Psoas muscle (tissue), 8 donors: ENCODE measurements around the gene BNIP5. TPM values are rescaled to one million over a fixed set of nuclear protein-coding genes. Genes with fewer than 3 reads are reported as not detected.

ENCODE experiments used
- ATAC-seq, 4 donors: fragments of 200-7000 bp; cut with Tn5 transposase; one replicate each; pipeline ENCODE4 v1.9.1; 2020; ENCODE audit warnings: moderate library complexity in 3 of 4, mild to moderate bottlenecking in 2 of 4
- DNase-seq, 2 donors: peaks; one replicate each; pipeline ENCODE4 v3.0.0-alpha.2; 2020
- H3K27ac ChIP-seq: fragments of 200-600 bp; one replicate; pipeline ENCODE4 v1.8.0; 2022
- H3K27me3 ChIP-seq, 3 donors: fragments of 200-600 bp in 1 of 3; one replicate each; pipeline versions ENCODE4 v1.6.1 to v1.8.0; 2013 to 2022; ENCODE audit warnings: low read length in 2 of 3, mild to moderate bottlenecking in 2 of 3, moderate library complexity in 1 of 3; ENCODE audit not compliant: insufficient read depth in 3 of 3
- H3K36me3 ChIP-seq, 2 donors: fragments of 200-600 bp in 1 of 2; one replicate each; pipeline versions ENCODE4 v1.6.1 to v1.8.0; 2013 to 2022; ENCODE audit warnings: low read depth in 1 of 2, mild to moderate bottlenecking in 1 of 2, moderate library complexity in 1 of 2; ENCODE audit not compliant: insufficient read depth in 1 of 2
- H3K4me1 ChIP-seq: fragments of 200-600 bp; one replicate; pipeline ENCODE4 v1.8.0; 2022
- H3K4me3 ChIP-seq: fragments of 200-600 bp; one replicate; pipeline ENCODE4 v1.8.0; 2022; ENCODE audit warnings: mild to moderate bottlenecking
- H3K9me3 ChIP-seq: fragments of 200-600 bp; one replicate; pipeline ENCODE4 v1.8.0; 2022
- WGBS, 3 donors: extraction: QIAGEN DNeasy Blood & Tissue Kit; methylation state at CpG; one replicate each; pipeline versions ENCODE4 v1.1.6 to v1.1.7; 2013; 5-methylcytosine and 5-hydroxymethylcytosine counted together
- intact Hi-C, 2 donors: fragments of 100-400 bp; cut with DNase I; formaldehyde crosslinking; loops; one replicate each; pipeline versions ENCODE4 v1.11.0 to v1.14.2; 2022
- polyA plus RNA-seq, 3 donors: library from polyadenylated mRNA; stranded (reverse); fragments of 200-250 nt; gene quantifications; one replicate each; pipeline ENCODE4 v1.2.3, GENCODE V29; 2013
- total RNA-seq, 4 donors: library from RNA; stranded (reverse); fragmentation: NEBNext Ultra II Directional in 2 of 4; extraction: Animal tissue kit (Norgen Biotek cat#: 25700) in 2 of 4; gene quantifications; one replicate each; pipeline versions ENCODE4 v1.2.1 to v1.2.4, GENCODE V29; 2021 to 2023
- TF ChIP-seq, protein P1 (sequence below): fragments of 200-600 bp; IDR thresholded peaks from one replicate; pipeline ENCODE4 v1.8.0; 2022; ENCODE audit warnings: antibody characterized with exemption
- donor health status: healthy with polysubstance abuse.
- donor health status: DM: no; HTN: no; CAD: no; lungs with moderate emphysema.
- donor health status: Bipolar disorder and iron deficiency.
- donor health status: healthy.
- donor health status: DM: yes; HTN: yes; CAD: no.
- donor health status: DM: no; HTN: no; CAD: no.
- donor health status: DM: no; HTN: no; CAD: no.
- donor health status: DM: yes; HTN: yes; CAD: no.

Gene BNIP5
- total and polyA plus RNA-seq, 7 donors = 0.01 TPM; not detected in 6

- intact Hi-C loops = no loop called here
- TF ChIP-seq, protein P1, sequence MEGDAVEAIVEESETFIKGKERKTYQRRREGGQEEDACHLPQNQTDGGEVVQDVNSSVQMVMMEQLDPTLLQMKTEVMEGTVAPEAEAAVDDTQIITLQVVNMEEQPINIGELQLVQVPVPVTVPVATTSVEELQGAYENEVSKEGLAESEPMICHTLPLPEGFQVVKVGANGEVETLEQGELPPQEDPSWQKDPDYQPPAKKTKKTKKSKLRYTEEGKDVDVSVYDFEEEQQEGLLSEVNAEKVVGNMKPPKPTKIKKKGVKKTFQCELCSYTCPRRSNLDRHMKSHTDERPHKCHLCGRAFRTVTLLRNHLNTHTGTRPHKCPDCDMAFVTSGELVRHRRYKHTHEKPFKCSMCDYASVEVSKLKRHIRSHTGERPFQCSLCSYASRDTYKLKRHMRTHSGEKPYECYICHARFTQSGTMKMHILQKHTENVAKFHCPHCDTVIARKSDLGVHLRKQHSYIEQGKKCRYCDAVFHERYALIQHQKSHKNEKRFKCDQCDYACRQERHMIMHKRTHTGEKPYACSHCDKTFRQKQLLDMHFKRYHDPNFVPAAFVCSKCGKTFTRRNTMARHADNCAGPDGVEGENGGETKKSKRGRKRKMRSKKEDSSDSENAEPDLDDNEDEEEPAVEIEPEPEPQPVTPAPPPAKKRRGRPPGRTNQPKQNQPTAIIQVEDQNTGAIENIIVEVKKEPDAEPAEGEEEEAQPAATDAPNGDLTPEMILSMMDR = no peak
- ATAC-seq (no peak), DNase-seq (no peak)
- no peak overlapping the region for H3K4me3 ChIP-seq
- no peaks in the 10 kb centered on the region for H3K4me1 ChIP-seq
- WGBS, 3 donors = 93 to 97% (median 95%) methylated on average over 2 of the region's 2 CpGs
- H3K27me3 ChIP-seq = no peaks in the 10 kb centered on the region
- H3K27ac ChIP-seq = no peak overlapping the region
- H3K9me3 ChIP-seq = no peaks in the 10 kb centered on the region
- H3K36me3 ChIP-seq = no peaks in the 10 kb centered on the region
Measured at GRCh38 chr6:36317623-36318022, 19.1 kb downstream of the BNIP5 start.

GRCh38 chr6:36315921-36316320 lies 20.8 kb downstream of the BNIP5 start:
- TF ChIP-seq, protein P1 = no peak
- no peaks in the 10 kb centered on the region for H3K27me3 ChIP-seq
- DNase-seq = no peak

GRCh38 chr6:36314221-36315014 lies 22.3 kb downstream of the BNIP5 start:
- ATAC-seq (no peak), DNase-seq (no peak)
- WGBS, 3 donors = 79 to 86% (median 80%) methylated on average over 3 of the region's 3 CpGs
- Histone ChIP-seq H3K4me1 (no peaks in the 10 kb centered on the region), H3K27me3 (peaks cover 0 to 6% (median 0%) of the 10 kb centered on the region in 3 donors), H3K4me3 (no peak overlapping the region), H3K9me3 (no peaks in the 10 kb centered on the region), H3K27ac (no peak overlapping the region), H3K36me3 (no peaks in the 10 kb centered on the region)
- TF ChIP-seq, protein P1 = no peak
- intact Hi-C loops = no loop called here

More at GRCh38 chr6:36315921-36316320, 20.8 kb downstream of the BNIP5 start:
- intact Hi-C loops = no loop called here
- no peak for ATAC-seq
- no peaks in the 10 kb centered on the region for H3K4me1 ChIP-seq
- no peaks in the 10 kb centered on the region for H3K36me3 ChIP-seq
- WGBS, 3 donors = 77 to 87% (median 82%) methylated on average over 5 of the region's 5 CpGs
- no peak overlapping the region for H3K27ac ChIP-seq
- no peaks in the 10 kb centered on the region for H3K9me3 ChIP-seq
- H3K4me3 ChIP-seq = no peak overlapping the region

GRCh38 chr6:36313649-36313936 lies 23.1 kb downstream of the BNIP5 start:
- Histone ChIP-seq H3K27ac (no peak overlapping the region), H3K4me3 (no peak overlapping the region), H3K9me3 (no peaks in the 10 kb centered on the region), H3K4me1 (no peaks in the 10 kb centered on the region), H3K27me3 (peaks cover 0 to 6% (median 0%) of the 10 kb centered on the region in 3 donors), H3K36me3 (no peaks in the 10 kb centered on the region)
- DNase-seq (no peak), ATAC-seq (no peak)
- 89 to 92% (median 92%) methylated on average over 4 of the region's 4 CpGs for WGBS, 3 donors
- intact Hi-C loops = no loop called here
- TF ChIP-seq, protein P1 = no peak
